BLaER1 (cell line): Measurements from ENCODE around the gene EYS.

Experiments used
- H3K27ac ChIP-seq: shearing (Covaris generic); formaldehyde crosslinking; 2 replicates; pipeline ENCODE4 v1.8.1; 2022
- H3K27me3 ChIP-seq: shearing (Covaris generic); formaldehyde crosslinking; 2 replicates; pipeline ENCODE4 v1.8.1; 2022
- H3K36me3 ChIP-seq: shearing (Covaris generic); formaldehyde crosslinking; 2 replicates; pipeline ENCODE4 v1.8.1; 2022
- H3K4me1 ChIP-seq: shearing (Covaris generic); formaldehyde crosslinking; 2 replicates; pipeline ENCODE4 v1.8.1; 2022
- H3K4me2 ChIP-seq: shearing (Covaris generic); formaldehyde crosslinking; 2 replicates; pipeline ENCODE4 v1.8.1; 2022
- H3K4me3 ChIP-seq: shearing (Covaris generic); formaldehyde crosslinking; 2 replicates; pipeline ENCODE4 v1.8.1; 2022
- H3K9ac ChIP-seq: shearing (Covaris generic); formaldehyde crosslinking; 2 replicates; pipeline ENCODE4 v1.8.1; 2022
- H3K9me3 ChIP-seq: shearing (Covaris generic); formaldehyde crosslinking; 2 replicates; pipeline ENCODE4 v1.8.1; 2022
- H4K20me1 ChIP-seq: shearing (Covaris generic); formaldehyde crosslinking; 2 replicates; pipeline ENCODE4 v1.8.1; 2022
- Cebpa-rat ChIP-seq: shearing (Covaris generic); IDR thresholded peaks from 2 replicates; pipeline ENCODE4 v1.8.1; 2022

Gene EYS

GRCh38 chr6:64848467-64848866, 858.6 kb downstream of the EYS start:
- no peaks in the 10 kb centered on the region for H3K4me1 ChIP-seq
- H3K9me3 ChIP-seq: 0 out of 2 replicates have a peak, but pooled peaks cover 5% of the 10 kb centered on the region
- H3K27ac ChIP-seq: no peak overlapping the region
- no peak overlapping the region for H3K4me3 ChIP-seq
- TF ChIP-seq Cebpa-rat: no peak
- no peak overlapping the region for H3K9ac ChIP-seq
- no peaks in the 10 kb centered on the region for H3K36me3 ChIP-seq
- no peak overlapping the region for H3K4me2 ChIP-seq
- no peaks in the 10 kb centered on the region for H3K27me3 ChIP-seq
- H4K20me1 ChIP-seq: no peaks in the 10 kb centered on the region

DNA sequence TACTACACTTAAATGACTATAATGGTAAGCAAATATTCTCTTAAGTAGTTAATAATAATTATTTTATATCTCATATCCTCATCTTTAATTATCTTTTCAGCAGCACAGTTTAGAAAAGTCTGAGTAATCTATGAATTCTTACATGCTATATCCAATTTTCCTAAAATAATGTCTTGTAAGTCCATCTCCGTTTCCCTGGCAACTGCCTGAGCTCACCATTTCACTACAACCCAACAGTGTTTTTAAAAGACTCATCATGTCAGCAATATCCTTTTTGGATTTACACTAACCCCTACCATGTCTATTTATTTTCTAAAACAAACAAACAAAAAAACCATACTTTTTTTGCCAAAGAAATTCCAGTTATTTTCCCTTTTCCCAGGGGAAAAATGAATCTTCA, 859.6 kb downstream of the EYS start:
- Histone ChIP-seq H3K9me3 (0 out of 2 replicates have a peak, but pooled peaks cover 5% of the 10 kb centered on the region), H3K4me2 (no peak overlapping the region), H3K9ac (no peak overlapping the region), H3K36me3 (no peaks in the 10 kb centered on the region), H3K4me3 (no peak overlapping the region), H4K20me1 (no peaks in the 10 kb centered on the region), H3K27ac (no peak overlapping the region), H3K4me1 (no peaks in the 10 kb centered on the region), H3K27me3 (no peaks in the 10 kb centered on the region)
- TF ChIP-seq Cebpa-rat: no peak

DNA sequence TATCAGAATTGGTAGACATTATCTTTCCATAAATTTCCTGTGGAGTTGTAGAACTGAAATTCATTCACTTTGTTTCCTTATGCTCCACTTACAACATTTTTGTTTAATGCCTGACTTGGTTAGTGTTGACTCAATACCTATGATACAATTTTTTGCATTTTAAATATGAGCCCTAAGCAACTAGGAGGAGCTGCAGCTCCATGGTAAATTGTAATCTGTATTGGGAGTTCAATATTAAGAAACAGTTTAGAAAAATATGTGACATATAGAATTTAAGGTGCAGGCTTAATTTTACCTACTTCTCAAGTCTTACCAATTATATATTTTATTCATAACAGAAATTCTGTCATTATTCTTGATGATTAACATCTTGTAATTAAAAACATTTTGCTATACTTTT, 868.3 kb downstream of the EYS start:
- Histone ChIP-seq H3K9me3 (no peaks in the 10 kb centered on the region), H3K27ac (no peak overlapping the region), H3K9ac (no peak overlapping the region), H3K4me1 (no peaks in the 10 kb centered on the region), H3K4me3 (no peak overlapping the region), H3K27me3 (no peaks in the 10 kb centered on the region), H3K36me3 (no peaks in the 10 kb centered on the region), H3K4me2 (no peak overlapping the region), H4K20me1 (no peaks in the 10 kb centered on the region)
- TF ChIP-seq Cebpa-rat: no peak

DNA sequence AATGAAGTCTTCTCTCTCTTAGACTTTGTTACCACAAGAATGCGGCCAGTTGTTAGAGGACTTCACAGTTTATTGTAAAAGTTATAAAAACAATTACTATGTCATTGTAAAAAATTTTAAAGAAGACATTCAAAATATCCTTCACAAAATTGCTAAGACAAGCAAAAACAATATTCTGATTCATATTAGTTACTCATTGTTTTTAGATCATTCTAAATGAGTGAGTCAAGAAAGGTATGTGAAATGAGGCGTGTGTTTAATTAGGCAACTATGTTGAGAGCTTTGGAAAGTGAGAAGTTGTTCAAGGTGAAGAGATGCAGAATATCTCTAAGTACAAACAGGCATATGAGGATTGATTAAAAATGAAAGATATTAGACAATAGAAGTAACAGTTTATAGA, 875.3 kb downstream of the EYS start:
- Histone ChIP-seq H4K20me1 (no peaks in the 10 kb centered on the region), H3K4me1 (no peaks in the 10 kb centered on the region), H3K27ac (no peak overlapping the region), H3K27me3 (no peaks in the 10 kb centered on the region), H3K4me3 (no peak overlapping the region), H3K9me3 (no peaks in the 10 kb centered on the region), H3K4me2 (no peak overlapping the region), H3K36me3 (no peaks in the 10 kb centered on the region), H3K9ac (no peak overlapping the region)
- TF ChIP-seq Cebpa-rat: no peak

DNA sequence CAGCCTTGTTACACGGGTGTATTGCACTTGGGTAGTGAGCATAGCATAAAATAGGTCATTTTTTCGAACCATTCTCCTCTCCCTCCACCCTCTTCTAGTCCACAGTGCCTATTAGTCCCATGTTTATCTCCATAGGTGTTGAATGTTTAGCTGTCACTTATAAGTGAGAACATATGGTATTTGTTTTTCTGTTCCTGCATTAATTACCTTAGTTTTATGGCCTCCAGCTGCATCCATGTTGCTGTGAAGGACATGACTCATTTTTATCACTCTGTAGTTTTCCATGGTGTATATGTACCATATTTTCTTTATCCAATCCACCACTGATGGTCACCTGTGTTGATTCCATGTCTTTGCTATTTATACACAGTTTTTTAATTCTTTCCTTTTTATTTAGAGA, 889.5 kb downstream of the EYS start:
- no peaks in the 10 kb centered on the region for H4K20me1 ChIP-seq
- no peak overlapping the region for H3K9ac ChIP-seq
- H3K36me3 ChIP-seq: no peaks in the 10 kb centered on the region
- no peaks in the 10 kb centered on the region for H3K4me1 ChIP-seq
- no peaks in the 10 kb centered on the region for H3K9me3 ChIP-seq
- no peaks in the 10 kb centered on the region for H3K27me3 ChIP-seq
- no peak for TF ChIP-seq Cebpa-rat
- H3K27ac ChIP-seq: no peak overlapping the region
- H3K4me3 ChIP-seq: no peak overlapping the region
- no peak overlapping the region for H3K4me2 ChIP-seq

- Histone ChIP-seq H3K4me2 (no peak overlapping the region), H3K9me3 (no peaks in the 10 kb centered on the region), H4K20me1 (no peaks in the 10 kb centered on the region), H3K27me3 (no peaks in the 10 kb centered on the region), H3K9ac (no peak overlapping the region), H3K36me3 (no peaks in the 10 kb centered on the region), H3K27ac (no peak overlapping the region), H3K4me1 (no peaks in the 10 kb centered on the region), H3K4me3 (no peak overlapping the region)
- TF ChIP-seq Cebpa-rat: no peak
Measured at GRCh38 chr6:64815718-64816117, 891.3 kb downstream of the EYS start.

GRCh38 chr6:64812138-64812537, 894.9 kb downstream of the EYS start:
- no peaks in the 10 kb centered on the region for H4K20me1 ChIP-seq
- no peaks in the 10 kb centered on the region for H3K9me3 ChIP-seq
- no peaks in the 10 kb centered on the region for H3K27me3 ChIP-seq
- H3K4me2 ChIP-seq: no peak overlapping the region
- no peak overlapping the region for H3K4me3 ChIP-seq
- no peak overlapping the region for H3K27ac ChIP-seq
- H3K36me3 ChIP-seq: no peaks in the 10 kb centered on the region
- TF ChIP-seq Cebpa-rat: no peak
- no peaks in the 10 kb centered on the region for H3K4me1 ChIP-seq
- no peak overlapping the region for H3K9ac ChIP-seq

DNA sequence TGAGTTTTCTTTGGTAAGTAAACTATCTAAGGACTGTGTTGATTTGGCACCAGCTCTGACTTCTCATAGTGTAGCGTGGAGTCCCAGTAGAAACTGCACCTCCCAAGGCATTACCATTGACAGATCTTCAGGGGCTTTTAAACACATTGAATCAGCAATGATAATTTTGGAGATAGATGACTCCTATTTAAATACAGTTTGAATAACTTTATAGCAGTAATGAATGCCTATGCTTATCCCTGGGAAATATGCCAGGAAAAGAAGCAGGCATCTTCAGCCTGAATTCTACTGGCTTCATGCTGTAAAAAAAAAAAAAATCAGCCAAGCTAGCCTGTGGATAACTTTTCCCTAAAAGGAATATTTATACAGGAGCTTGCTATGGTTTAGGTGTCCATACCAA, 895.9 kb downstream of the EYS start:
- Histone ChIP-seq H3K4me1 (no peaks in the 10 kb centered on the region), H3K36me3 (no peaks in the 10 kb centered on the region), H3K9me3 (no peaks in the 10 kb centered on the region), H3K9ac (no peak overlapping the region), H4K20me1 (no peaks in the 10 kb centered on the region), H3K27ac (no peak overlapping the region), H3K4me2 (no peak overlapping the region), H3K4me3 (no peak overlapping the region), H3K27me3 (no peaks in the 10 kb centered on the region)
- no peak for TF ChIP-seq Cebpa-rat

- H3K9me3 ChIP-seq: peaks cover 7% of the 10 kb centered on the region; the same call in 1 of the 2 replicates
- no peak overlapping the region for H3K27ac ChIP-seq
- no peak overlapping the region for H3K4me2 ChIP-seq
- no peak overlapping the region for H3K9ac ChIP-seq
- H3K27me3 ChIP-seq: no peaks in the 10 kb centered on the region
- no peaks in the 10 kb centered on the region for H4K20me1 ChIP-seq
- no peak overlapping the region for H3K4me3 ChIP-seq
- TF ChIP-seq Cebpa-rat: no peak
- no peaks in the 10 kb centered on the region for H3K4me1 ChIP-seq
- no peaks in the 10 kb centered on the region for H3K36me3 ChIP-seq
Measured at GRCh38 chr6:64807785-64808184, 899.2 kb downstream of the EYS start.

GRCh38 chr6:64803470-64804166, 903.4 kb downstream of the EYS start:
- H3K4me1 ChIP-seq: no peaks in the 10 kb centered on the region
- no peaks in the 10 kb centered on the region for H4K20me1 ChIP-seq
- H3K9ac ChIP-seq: no peak overlapping the region
- H3K36me3 ChIP-seq: no peaks in the 10 kb centered on the region
- TF ChIP-seq Cebpa-rat: no peak
- H3K9me3 ChIP-seq: peaks cover 8% of the 10 kb centered on the region; the same call in 1 of the 2 replicates
- no peaks in the 10 kb centered on the region for H3K27me3 ChIP-seq
- H3K27ac ChIP-seq: no peak overlapping the region
- no peak overlapping the region for H3K4me2 ChIP-seq
- H3K4me3 ChIP-seq: no peak overlapping the region

DNA sequence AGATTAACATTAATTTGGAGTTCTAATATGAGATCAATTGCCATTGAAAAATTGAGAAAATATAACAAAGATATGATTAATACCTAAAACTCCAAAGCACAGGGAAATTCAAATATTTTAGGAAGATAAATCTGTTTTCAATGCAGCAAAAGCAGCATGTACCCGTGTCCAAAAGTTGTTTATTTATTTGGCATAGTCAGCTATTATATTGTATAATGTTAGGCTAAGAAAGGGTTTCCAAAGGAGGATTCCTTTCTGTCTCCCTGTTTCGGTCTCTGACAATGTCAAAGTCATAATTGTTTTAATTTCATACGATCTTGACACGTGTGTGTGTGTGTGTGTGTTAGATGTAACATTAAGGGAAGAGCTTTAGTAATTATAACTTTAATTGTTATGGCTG, 914.5 kb downstream of the EYS start:
- Histone ChIP-seq H4K20me1 (no peaks in the 10 kb centered on the region), H3K9me3 (no peaks in the 10 kb centered on the region), H3K4me1 (peaks cover 14% of the 10 kb centered on the region), H3K4me2 (no peak overlapping the region), H3K4me3 (no peak overlapping the region), H3K27ac (no peak overlapping the region), H3K9ac (no peak overlapping the region), H3K27me3 (no peaks in the 10 kb centered on the region), H3K36me3 (no peaks in the 10 kb centered on the region)
- no peak for TF ChIP-seq Cebpa-rat
